Small intestine (tissue), 7 donors: ENCODE measurements around the gene CRELD2. TPM values are rescaled to one million over a fixed set of nuclear protein-coding genes. Genes with fewer than 3 reads are reported as not detected.

Experiments used
- DNase-seq, 2 donors: peaks; one replicate each; pipeline versions ENCODE4 v3.0.0 to v3.0.0-alpha.2; 2013
- FAIRE-seq: peaks from 2 replicates; lab custom pipeline; 2012; peaks lifted over from hg19 to GRCh38; lab: Jason Lieb, UNC
- H3K27ac ChIP-seq, 3 donors: one replicate each; pipeline ENCODE4 v1.5.1; 2013; ENCODE audit warnings: low read length in 2 of 3, mild to moderate bottlenecking in 2 of 3, control low read depth in 1 of 3, inconsistent platforms in 1 of 3, low read depth in 1 of 3, moderate library complexity in 1 of 3
- H3K27me3 ChIP-seq, 3 donors: one replicate each; pipeline ENCODE4 v1.6.1; 2013; ENCODE audit warnings: low read length in 3 of 3, inconsistent platforms in 1 of 3; ENCODE audit not compliant: control insufficient read depth in 3 of 3, insufficient read depth in 3 of 3
- H3K36me3 ChIP-seq, 3 donors: one replicate each; pipeline ENCODE4 v1.6.1; 2013; ENCODE audit warnings: low read length in 3 of 3, inconsistent platforms in 1 of 3, low read depth in 1 of 3, mild to moderate bottlenecking in 1 of 3, moderate library complexity in 1 of 3; ENCODE audit not compliant: control insufficient read depth in 3 of 3, insufficient read depth in 2 of 3
- H3K4me1 ChIP-seq, 3 donors: one replicate each; pipeline ENCODE4 v1.6.1; 2013; ENCODE audit warnings: low read length in 2 of 3, inconsistent platforms in 1 of 3, low read depth in 1 of 3, mild to moderate bottlenecking in 1 of 3, moderate library complexity in 1 of 3; ENCODE audit not compliant: control insufficient read depth in 3 of 3, insufficient read depth in 2 of 3
- H3K4me3 ChIP-seq, 3 donors: one replicate each; pipeline ENCODE4 v1.5.1; 2013; ENCODE audit warnings: low read length in 3 of 3, control low read depth in 1 of 3, inconsistent platforms in 1 of 3, low read depth in 1 of 3, mild to moderate bottlenecking in 1 of 3, moderate library complexity in 1 of 3
- H3K9me3 ChIP-seq, 2 donors: one replicate each; pipeline ENCODE4 v1.6.1; 2013; ENCODE audit warnings: low read depth in 1 of 2, low read length in 1 of 2; ENCODE audit not compliant: control insufficient read depth in 2 of 2, insufficient read depth in 1 of 2
- WGBS, 3 donors: extraction: QIAGEN DNeasy Blood & Tissue Kit; methylation state at CpG; one replicate each; pipeline ENCODE4 v1.1.7; 2013; 5-methylcytosine and 5-hydroxymethylcytosine counted together
- polyA plus RNA-seq, 4 donors: library from polyadenylated mRNA; stranded (reverse) in 3 of 4; unstranded in 1 of 4; fragments of 200-250 nt in 3 of 4; fragments of 120-200 nt in 1 of 4; gene quantifications; one replicate each; pipeline versions ENCODE4 v1.2.1 to v1.2.3, GENCODE V29; 2013
- donor health status: healthy with polysubstance abuse.
- donor health status: control.
- donor health status: control.
- donor health status: Bipolar disorder and iron deficiency.
- donor health status: healthy.

CRELD2 gene
- polyA plus RNA-seq, 4 donors, result 11.9 to 107 (median 21.8) TPM

DNA sequence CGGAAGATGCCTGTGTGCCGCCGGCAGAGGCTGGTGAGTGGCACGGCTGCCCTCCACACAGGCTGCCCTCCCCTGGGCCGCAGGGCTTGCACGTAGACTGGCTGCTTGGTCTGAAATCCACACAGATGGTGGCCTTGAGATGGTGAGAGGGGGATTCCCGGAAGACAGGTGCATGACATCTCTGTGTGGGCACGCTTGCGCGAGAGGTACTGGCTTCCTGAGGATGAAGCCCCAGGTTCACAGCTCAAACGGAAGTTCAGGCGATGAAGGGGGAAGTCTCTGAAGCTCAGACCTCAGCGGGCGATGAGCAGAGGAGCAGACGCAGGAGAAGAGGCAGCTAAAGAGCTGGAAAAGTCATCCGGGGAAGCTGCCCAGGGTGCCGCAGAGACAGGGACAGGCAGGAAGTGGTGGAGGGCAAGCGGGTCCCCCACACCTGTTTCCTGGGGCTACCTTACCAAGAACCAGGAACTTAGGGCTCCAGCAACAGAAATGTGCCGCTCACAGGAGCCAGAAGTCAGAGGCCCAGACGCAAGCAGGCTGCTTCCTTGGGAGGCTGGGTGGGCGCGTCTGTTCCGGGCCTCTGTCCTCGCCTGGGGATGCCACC is 7.2 kb downstream of the CRELD2 start:
- FAIRE-seq (no peak), DNase-seq (no peak)
- Histone ChIP-seq H3K4me3 (no peak overlapping the region), H3K36me3 (peaks cover 0 to 32% (median 5%) of the 10 kb centered on the region in 3 donors), H3K9me3 (no peaks in the 10 kb centered on the region), H3K27ac (peak overlapping the region in 2 of 3 donors; percentile 53 to 62), H3K4me1 (peaks cover 0 to 4% (median 0%) of the 10 kb centered on the region in 3 donors), H3K27me3 (peaks cover 0 to 8% (median 0%) of the 10 kb centered on the region in 3 donors)
- 67 to 97% (median 73%) methylated on average over 24 of the region's 24 CpGs for WGBS, 3 donors

DNA sequence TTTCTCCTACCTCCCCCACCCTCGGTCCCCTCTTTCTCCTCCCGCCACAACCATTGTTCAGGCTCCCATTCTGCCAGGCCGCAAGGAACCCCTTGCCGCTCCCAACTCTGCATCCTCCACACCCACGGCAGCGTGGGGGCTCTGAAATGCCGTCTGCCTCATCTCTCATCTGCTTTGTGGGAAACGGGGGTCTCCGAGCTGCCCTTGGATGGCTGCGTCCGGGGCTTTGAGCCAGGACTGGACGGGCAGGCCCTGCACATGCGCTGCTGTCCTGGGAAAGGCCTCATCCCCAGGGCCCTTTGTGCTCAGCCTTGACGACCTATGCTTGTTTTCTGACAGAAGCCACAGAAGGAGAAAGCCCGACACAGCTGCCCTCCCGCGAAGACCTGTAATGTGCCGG is 8.5 kb downstream of the CRELD2 start:
- H3K9me3 ChIP-seq, result no peaks in the 10 kb centered on the region
- DNase-seq (no peak), FAIRE-seq (no peak)
- no peak overlapping the region for H3K27ac ChIP-seq
- peaks cover 0 to 8% (median 0%) of the 10 kb centered on the region in 3 donors for H3K27me3 ChIP-seq
- WGBS, 3 donors, result 84 to 91% (median 91%) methylated on average over 16 to 17 of the region's 18 CpGs
- H3K36me3 ChIP-seq, result peaks cover 0 to 24% (median 2%) of the 10 kb centered on the region in 3 donors
- H3K4me3 ChIP-seq, result no peak overlapping the region
- H3K4me1 ChIP-seq, result peaks cover 0 to 4% (median 0%) of the 10 kb centered on the region in 3 donors

DNA sequence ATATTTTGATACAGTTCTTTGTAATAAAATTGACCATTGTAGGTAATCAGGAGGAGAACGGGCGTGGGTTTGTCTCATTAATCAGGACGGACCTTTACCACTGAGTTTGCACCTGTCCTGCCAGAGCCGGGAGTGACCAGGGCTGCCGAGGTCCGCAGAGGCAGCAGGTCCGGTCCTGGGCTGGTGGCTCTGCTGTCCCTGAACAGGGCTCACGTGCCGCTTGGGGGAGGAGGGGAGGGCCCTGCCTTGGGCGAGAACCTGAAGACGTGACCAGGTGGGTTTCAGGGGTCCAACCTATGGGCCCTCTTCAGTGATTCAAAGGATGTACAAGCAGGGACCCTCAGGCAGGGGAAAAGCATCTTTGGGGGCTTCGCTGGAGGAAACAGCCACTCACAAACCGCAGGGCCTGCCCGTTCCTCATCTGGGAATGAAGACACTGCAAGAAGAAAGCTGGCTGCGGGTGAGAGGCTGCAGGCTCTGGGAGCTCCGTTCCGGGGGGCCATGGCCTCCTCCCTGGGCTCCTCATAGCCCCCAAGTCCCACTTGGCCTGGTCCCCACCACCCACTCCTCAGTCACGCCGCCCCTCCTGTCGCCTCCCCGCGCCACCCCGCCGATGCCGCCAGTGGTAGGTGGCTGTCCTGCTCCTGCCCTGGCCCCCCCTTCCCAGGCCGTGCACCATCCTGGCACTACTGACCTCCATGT is 9.2 kb downstream of the CRELD2 start:
- peaks cover 0 to 21% (median 2%) of the 10 kb centered on the region in 3 donors for H3K36me3 ChIP-seq
- FAIRE-seq (no peak), DNase-seq (no peak)
- peaks cover 0 to 8% (median 0%) of the 10 kb centered on the region in 3 donors for H3K27me3 ChIP-seq
- no peak overlapping the region for H3K4me3 ChIP-seq
- no peak overlapping the region for H3K27ac ChIP-seq
- peaks cover 0 to 4% (median 0%) of the 10 kb centered on the region in 3 donors for H3K4me1 ChIP-seq
- 91 to 94% (median 93%) methylated on average over 21 to 26 of the region's 26 CpGs for WGBS, 3 donors
- H3K9me3 ChIP-seq, result no peaks in the 10 kb centered on the region

DNA sequence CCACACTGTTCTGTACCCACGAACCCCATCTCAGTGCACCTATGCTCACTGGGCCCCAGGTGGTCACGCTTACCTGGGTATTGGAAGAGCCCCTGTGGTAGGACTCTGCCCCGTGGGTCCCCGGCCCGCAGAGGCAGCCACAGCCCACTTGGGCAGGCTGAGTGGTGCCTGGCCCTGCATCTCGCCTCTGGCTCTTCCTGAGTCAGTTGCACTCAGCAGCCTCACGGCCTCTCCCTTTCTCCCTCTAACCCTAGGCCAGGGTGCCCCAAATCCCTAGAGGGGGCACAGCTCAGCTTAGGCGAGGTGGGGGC is 9.7 kb downstream of the CRELD2 start:
- Histone ChIP-seq H3K27me3 (peaks cover 0 to 8% (median 0%) of the 10 kb centered on the region in 3 donors), H3K9me3 (no peaks in the 10 kb centered on the region), H3K4me1 (peaks cover 0 to 4% (median 0%) of the 10 kb centered on the region in 3 donors), H3K36me3 (peaks cover 0 to 18% (median 2%) of the 10 kb centered on the region in 3 donors), H3K27ac (no peak overlapping the region), H3K4me3 (no peak overlapping the region)
- WGBS, 3 donors, result 83 to 90% (median 87%) methylated on average over 8 of the region's 8 CpGs
- no peak for DNase-seq
- no peak for FAIRE-seq

DNA sequence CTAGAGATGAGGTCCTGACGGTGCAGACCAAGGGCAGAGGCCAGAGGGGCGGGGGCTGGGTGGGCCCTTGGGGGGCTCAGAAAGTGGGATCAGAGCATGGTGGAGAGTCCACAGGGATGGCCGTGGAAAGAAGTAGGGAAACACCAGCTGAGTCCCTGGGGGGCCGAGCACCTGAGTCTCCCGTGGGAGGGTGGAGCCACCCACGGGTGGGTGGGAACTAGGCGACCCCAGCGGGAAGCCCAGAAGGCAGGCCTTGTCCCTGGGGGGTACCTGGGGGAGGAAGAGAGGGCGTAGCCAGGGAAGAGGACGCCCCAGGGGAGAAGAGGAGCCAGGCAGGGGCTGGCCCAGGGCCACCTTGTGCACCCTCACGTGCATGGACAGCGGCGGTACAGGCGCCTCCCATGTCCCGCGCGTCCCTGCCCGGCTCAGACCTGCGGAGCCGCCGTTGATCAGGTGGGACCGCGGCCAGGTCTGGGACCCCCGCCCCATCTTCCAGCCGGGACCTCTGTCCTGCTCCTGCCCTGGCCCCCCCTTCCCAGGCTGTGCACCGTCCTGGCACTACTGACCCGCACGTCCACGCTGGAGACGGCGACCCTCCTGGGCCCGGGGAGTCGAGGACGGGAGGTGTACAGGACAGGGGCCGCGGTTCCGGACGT is 10.2 kb downstream of the CRELD2 start:
- DNase-seq (no peak), FAIRE-seq (no peak)
- peaks cover 0 to 4% (median 0%) of the 10 kb centered on the region in 3 donors for H3K4me1 ChIP-seq
- H3K27me3 ChIP-seq, result peaks cover 0 to 8% (median 0%) of the 10 kb centered on the region in 3 donors
- no peaks in the 10 kb centered on the region for H3K9me3 ChIP-seq
- peaks cover 0 to 17% (median 2%) of the 10 kb centered on the region in 3 donors for H3K36me3 ChIP-seq
- 25 to 53% (median 48%) methylated on average over 33 to 38 of the region's 38 CpGs for WGBS, 3 donors
- H3K27ac ChIP-seq, result no peak overlapping the region
- H3K4me3 ChIP-seq, result no peak overlapping the region

DNA sequence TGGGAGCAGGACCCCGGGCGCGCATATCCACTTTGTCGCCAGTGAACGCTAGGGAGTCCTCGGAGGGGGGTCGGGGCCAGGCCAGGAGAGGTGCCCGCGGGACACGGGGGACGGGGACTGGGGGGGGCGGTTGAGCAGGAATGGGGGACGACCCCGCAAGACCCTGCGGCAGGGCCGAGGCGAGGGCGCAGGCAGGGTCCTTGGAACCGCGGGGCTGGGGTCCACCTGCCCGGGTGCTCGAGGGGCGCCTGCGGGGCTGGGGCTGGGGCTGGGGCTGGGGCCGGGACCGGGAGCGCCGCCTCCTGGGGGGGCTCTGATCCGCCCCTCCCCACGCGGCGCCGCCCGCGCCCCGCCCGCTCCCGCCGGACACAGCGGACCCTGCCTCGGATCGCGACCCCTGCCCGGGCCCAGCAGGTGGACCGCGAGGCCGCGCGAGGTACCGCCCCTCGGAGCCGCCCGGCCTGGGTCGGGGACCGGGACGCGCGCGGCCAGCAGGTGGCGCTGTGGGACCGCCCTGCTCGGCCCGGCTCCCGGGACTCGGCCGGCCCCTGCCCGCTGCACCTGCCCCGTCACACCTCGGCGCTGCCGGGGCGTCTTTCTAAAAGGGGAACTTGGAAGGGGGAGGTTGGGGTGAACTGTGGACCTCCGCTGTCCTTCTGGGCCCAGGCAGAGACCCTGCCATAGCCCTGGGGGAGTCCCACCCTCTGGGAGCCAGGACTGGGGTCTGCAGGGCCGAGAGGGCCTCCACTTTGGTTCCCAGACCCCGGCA is 11.0 kb downstream of the CRELD2 start:
- peaks cover 0 to 4% (median 0%) of the 10 kb centered on the region in 3 donors for H3K4me1 ChIP-seq

DNA sequence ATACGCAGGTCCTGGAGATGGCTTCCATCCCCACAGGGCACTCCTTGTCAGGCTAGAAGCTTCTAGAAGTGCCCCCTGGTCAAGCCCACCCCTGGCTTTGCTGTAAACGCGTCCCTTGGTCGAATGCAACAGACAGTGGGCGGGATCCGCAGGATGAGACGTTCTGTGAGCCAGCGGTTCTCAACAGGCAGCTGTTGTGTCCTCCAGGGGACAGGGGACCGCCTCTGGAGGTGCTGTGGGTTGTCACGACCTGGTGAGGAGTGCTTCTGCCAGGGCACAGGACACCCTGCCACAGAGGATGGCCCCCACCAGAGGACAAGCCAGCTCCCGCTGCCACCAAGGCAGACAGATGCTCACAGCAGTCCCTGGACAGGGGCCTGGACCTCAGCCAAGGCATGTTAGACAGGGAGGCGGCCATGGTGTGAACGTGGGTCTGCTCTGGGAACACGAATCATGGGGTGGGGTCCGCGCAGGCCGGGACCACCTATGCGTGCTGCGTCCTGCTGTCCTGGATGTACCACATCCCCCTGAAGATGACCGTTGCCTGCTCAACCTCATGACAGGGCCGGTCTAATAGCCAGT is 11.7 kb downstream of the CRELD2 start:
- FAIRE-seq, result no peak
- 52 to 69% (median 68%) methylated on average over 21 of the region's 21 CpGs for WGBS, 3 donors
- Histone ChIP-seq H3K4me1 (peaks cover 0 to 9% (median 3%) of the 10 kb centered on the region in 3 donors), H3K9me3 (no peaks in the 10 kb centered on the region), H3K27me3 (peaks cover 0 to 8% (median 0%) of the 10 kb centered on the region in 3 donors), H3K27ac (no peak overlapping the region), H3K36me3 (peaks cover 0 to 9% (median 0%) of the 10 kb centered on the region in 3 donors), H3K4me3 (no peak overlapping the region)
- no peak for DNase-seq

More for the DNA sequence above, 11.0 kb downstream of the CRELD2 start:
- FAIRE-seq (no peak), DNase-seq (peak in 1 of 2 donors; percentile 71)
- Histone ChIP-seq H3K27me3 (peaks cover 0 to 8% (median 0%) of the 10 kb centered on the region in 3 donors), H3K27ac (no peak overlapping the region), H3K9me3 (no peaks in the 10 kb centered on the region), H3K36me3 (peaks cover 0 to 11% (median 0%) of the 10 kb centered on the region in 3 donors), H3K4me3 (no peak overlapping the region)
- 4 to 9% (median 5%) methylated on average over 19 to 75 of the region's 75 CpGs for WGBS, 3 donors
